Loucy (cell line): ENCODE results near the gene MC1R.
"Not testable (repeated sequence)": the region's sequence is repeated elsewhere in the genome, so short reads cannot be mapped to it uniquely, and the experiment has no call there.

ENCODE experiments used
- H2AFZ ChIP-seq: fragments of 200-600 bp; sonication (generic); 2 replicates; pipeline ENCODE4 v1.6.0; 2016; ENCODE audit warnings: antibody characterized with exemption, mild to moderate bottlenecking, low read length, moderate library complexity
- H3F3A ChIP-seq: fragments of 200-600 bp; 2 replicates; pipeline ENCODE4 v1.6.0; 2016; ENCODE audit warnings: antibody characterized with exemption, low read depth, mild to moderate bottlenecking
- H3K27me3 ChIP-seq: fragments of 200-600 bp; sonication (generic); 2 replicates; pipeline ENCODE4 v1.6.1; 2014; ENCODE audit warnings: low read length, mild to moderate bottlenecking; ENCODE audit not compliant: insufficient read depth, poor library complexity, severe bottlenecking
- H3K36me3 ChIP-seq: fragments of 200-600 bp; sonication (generic); 2 replicates; pipeline ENCODE4 v1.6.1; 2016; ENCODE audit warnings: low read length; ENCODE audit not compliant: insufficient read depth
- H3K4me1 ChIP-seq: fragments of 200-600 bp; sonication (generic); 2 replicates; pipeline ENCODE4 v1.5.1; 2014; ENCODE audit warnings: low read length, mild to moderate bottlenecking; ENCODE audit not compliant: insufficient read depth, poor library complexity, severe bottlenecking
- H3K4me2 ChIP-seq: fragments of 200-600 bp; sonication (generic); 2 replicates; pipeline ENCODE4 v1.6.0; 2014; ENCODE audit warnings: antibody characterized with exemption, low read length, low read depth, mild to moderate bottlenecking; ENCODE audit not compliant: poor library complexity, severe bottlenecking
- H3K4me3 ChIP-seq: fragments of 200-600 bp; sonication (generic); 2 replicates; pipeline ENCODE4 v1.5.1; 2014; ENCODE audit warnings: low read length, mild to moderate bottlenecking, mixed read lengths; ENCODE audit not compliant: poor library complexity, severe bottlenecking
- H3K79me2 ChIP-seq: fragments of 200-600 bp; sonication (generic); 2 replicates; pipeline ENCODE4 v1.6.1; 2014; ENCODE audit warnings: low read length; ENCODE audit not compliant: insufficient read depth
- H3K9ac ChIP-seq: fragments of 200-600 bp; sonication (generic); 2 replicates; pipeline ENCODE4 v1.6.0; 2014; ENCODE audit warnings: mild to moderate bottlenecking, low read depth, low read length, moderate library complexity; ENCODE audit not compliant: poor library complexity, severe bottlenecking
- H3K9me2 ChIP-seq: fragments of 200-600 bp; sonication (generic); replicated peaks from 2 replicates; pipeline ENCODE4 v1.6.1; 2016; ENCODE audit warnings: low read depth, low read length, mixed read lengths
- H3K9me3 ChIP-seq: fragments of 200-600 bp; sonication (generic); 2 replicates; pipeline ENCODE4 v1.6.1; 2014; ENCODE audit warnings: mild to moderate bottlenecking, antibody characterized with exemption, low read length, low read depth; ENCODE audit not compliant: insufficient read depth
- H4K20me1 ChIP-seq: fragments of 200-600 bp; sonication (generic); 2 replicates; pipeline ENCODE4 v1.6.0; 2014; ENCODE audit warnings: antibody characterized with exemption, low read length, mild to moderate bottlenecking; ENCODE audit not compliant: insufficient read depth, poor library complexity, severe bottlenecking
- EZH2phosphoT487 ChIP-seq: fragments of 200-600 bp; IDR thresholded peaks from 2 replicates; pipeline ENCODE4 v1.6.1; 2018; ENCODE audit warnings: antibody characterized with exemption, mild to moderate bottlenecking, moderate library complexity, borderline replicate concordance
- TF ChIP-seq, protein P1 (sequence below): fragments of 200-600 bp; sonication (generic); conservative IDR thresholded peaks from 2 replicates; pipeline ENCODE4 v1.5.1; 2014; ENCODE audit warnings: mild to moderate bottlenecking, antibody characterized with exemption, low read length

The MC1R gene

DNA sequence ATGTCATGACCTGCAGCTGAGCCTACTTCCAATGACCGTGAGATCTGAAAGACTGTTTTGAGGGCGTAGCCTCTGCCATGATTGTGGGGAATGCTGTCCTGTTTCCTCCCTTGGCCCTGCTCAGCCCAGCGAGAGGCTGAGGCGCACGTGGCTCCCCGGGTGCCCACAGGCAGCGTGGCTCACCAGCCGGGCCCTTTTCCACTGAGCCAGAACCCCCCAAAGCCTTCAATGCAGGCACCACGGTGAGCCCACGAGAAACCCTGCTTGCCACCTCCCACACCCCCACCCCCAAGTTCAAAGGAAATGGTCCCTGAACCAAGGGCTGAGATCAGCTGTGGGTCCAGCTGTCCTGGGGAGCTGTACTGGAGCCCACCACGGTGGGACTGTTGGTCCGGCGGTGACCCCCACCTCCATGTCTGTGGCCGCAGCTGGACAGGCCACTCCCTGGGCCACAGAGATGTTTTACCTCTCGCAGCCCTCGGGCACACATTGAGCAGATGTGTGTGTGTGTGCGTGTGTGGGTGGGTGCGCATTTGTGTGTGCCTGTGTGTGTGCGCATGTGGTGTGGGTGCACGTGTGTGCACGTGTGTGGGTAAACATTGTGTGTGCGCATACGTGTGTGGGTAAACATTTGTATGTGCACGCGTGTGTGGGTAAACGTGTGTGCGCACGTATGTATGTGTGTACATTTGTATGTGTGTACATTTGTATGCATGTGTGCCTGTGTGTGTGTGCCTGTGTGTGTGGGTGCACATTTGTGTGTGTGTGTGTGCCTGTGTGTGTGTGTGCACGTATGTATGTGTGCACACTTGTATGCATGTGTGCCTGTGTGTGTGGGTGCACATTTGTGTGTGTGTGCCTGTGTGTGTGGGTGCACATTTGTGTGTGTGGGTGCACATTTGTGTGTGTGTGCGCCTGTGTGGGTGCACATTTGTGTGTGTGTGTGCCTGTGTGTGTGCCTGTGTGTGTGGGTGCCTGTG is 5.0 kb upstream of the MC1R start:
- H3K4me3 ChIP-seq = no peak overlapping the region

DNA sequence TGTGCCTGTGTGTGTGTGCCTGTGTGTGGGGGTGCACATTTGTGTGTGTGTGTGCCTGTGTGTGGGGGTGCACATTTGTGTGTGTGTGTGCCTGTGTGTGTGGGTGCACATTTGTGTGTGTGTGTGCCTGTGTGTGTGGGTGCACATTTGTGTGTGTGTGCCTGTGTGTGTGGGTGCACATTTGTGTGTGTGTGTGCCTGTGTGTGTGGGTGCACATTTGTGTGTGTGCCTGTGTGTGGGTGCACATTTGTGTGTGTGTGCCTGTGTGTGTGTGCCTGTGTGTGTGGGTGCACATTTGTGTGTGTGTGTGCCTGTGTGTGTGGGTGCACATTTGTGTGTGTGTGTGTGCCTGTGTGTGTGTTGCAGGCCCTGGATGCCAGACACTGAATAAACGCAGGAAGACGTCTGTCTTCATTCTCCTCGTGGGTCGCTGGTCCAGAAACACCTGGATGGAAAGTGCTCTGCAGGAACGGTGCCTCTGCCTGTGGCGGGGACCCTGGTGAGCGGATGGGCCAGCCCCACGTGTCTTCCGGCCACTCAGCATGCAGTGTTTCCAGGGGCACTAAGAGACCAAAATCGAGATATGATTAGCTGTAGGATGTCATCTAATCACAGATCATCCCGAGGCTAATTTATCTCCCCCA is 3.9 kb upstream of the MC1R start:
- not testable (repeated sequence) for H3K4me3 ChIP-seq, H3K9me3 ChIP-seq, H3K9ac ChIP-seq, H3K36me3 ChIP-seq, H3F3A ChIP-seq, H3K4me2 ChIP-seq, H3K79me2 ChIP-seq, H3K27me3 ChIP-seq, H4K20me1 ChIP-seq, H3K9me2 ChIP-seq, H2AFZ ChIP-seq
- H3K4me1 ChIP-seq = peaks cover 20% of the 10 kb centered on the region

More for the DNA sequence above, 5.0 kb upstream of the MC1R start:
- Histone ChIP-seq H3F3A (no peaks in the 10 kb centered on the region), H3K36me3 (no peaks in the 10 kb centered on the region), H3K4me2 (no peak overlapping the region), H3K9me2 (no peaks in the 10 kb centered on the region), H3K4me1 (peaks cover 10% of the 10 kb centered on the region), H3K79me2 (no peaks in the 10 kb centered on the region), H3K9ac (no peak overlapping the region), H3K27me3 (no peaks in the 10 kb centered on the region), H4K20me1 (no peaks in the 10 kb centered on the region), H3K9me3 (no peaks in the 10 kb centered on the region), H2AFZ (no peak overlapping the region)
- TF ChIP-seq, protein P1, sequence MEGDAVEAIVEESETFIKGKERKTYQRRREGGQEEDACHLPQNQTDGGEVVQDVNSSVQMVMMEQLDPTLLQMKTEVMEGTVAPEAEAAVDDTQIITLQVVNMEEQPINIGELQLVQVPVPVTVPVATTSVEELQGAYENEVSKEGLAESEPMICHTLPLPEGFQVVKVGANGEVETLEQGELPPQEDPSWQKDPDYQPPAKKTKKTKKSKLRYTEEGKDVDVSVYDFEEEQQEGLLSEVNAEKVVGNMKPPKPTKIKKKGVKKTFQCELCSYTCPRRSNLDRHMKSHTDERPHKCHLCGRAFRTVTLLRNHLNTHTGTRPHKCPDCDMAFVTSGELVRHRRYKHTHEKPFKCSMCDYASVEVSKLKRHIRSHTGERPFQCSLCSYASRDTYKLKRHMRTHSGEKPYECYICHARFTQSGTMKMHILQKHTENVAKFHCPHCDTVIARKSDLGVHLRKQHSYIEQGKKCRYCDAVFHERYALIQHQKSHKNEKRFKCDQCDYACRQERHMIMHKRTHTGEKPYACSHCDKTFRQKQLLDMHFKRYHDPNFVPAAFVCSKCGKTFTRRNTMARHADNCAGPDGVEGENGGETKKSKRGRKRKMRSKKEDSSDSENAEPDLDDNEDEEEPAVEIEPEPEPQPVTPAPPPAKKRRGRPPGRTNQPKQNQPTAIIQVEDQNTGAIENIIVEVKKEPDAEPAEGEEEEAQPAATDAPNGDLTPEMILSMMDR = no peak
- no peak for TF ChIP-seq EZH2phosphoT487

DNA sequence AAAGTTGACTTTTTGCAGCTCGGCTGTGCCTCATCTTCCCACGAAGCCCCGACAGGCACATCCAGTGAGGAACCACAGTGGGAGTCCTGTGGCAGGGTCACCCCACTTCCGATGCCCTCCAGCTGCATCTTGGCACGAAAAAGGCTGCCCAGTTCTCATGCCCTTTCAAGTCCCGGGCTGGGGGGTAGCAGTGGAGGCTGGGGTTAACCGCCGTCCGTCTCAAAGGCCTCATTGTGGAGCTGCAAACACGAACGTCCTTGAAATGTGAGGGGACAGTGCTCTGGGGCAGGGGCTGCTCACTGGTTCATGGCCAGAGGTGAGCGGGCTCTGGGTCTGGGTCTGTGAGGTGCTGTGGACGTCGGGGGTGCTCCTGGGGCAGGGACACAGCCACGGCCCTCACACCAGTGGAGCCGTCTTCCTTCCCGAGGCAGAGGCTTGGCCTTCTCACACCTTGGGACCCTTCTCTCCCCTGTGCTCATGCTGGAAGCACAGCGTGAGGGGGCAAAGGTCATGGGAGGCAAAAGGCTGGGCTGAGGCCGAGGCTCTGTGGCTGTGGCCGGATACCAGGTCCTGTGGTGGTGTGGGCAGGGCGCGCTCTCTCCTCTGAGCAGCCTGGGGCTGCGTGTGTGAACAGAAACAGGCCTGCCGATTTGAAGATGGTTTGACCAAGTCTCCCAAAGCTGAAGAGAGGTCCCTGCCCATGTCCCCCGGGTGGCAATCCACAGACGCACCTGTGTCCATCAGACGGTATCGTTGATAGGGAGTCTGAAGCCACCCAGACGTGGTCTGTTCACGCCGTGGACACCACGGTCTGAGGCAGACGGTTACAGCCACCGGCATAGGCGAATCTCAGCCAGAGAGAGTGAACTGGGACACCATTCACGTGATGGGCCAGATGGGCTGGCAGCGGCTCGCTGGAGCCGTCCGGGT is 3.1 kb upstream of the MC1R start:
- no peak overlapping the region for H3K9ac ChIP-seq
- no peak overlapping the region for H3K4me3 ChIP-seq
- H3K27me3 ChIP-seq = no peaks in the 10 kb centered on the region
- H3K9me2 ChIP-seq = no peaks in the 10 kb centered on the region
- no peak for TF ChIP-seq EZH2phosphoT487
- TF ChIP-seq, protein P1 = no peak
- no peak overlapping the region for H3K4me2 ChIP-seq
- no peak overlapping the region for H2AFZ ChIP-seq
- no peaks in the 10 kb centered on the region for H3K36me3 ChIP-seq
- no peaks in the 10 kb centered on the region for H3K9me3 ChIP-seq
- H4K20me1 ChIP-seq = no peaks in the 10 kb centered on the region
- H3F3A ChIP-seq = no peaks in the 10 kb centered on the region
- H3K4me1 ChIP-seq = peaks cover 26% of the 10 kb centered on the region
- peaks cover 16% of the 10 kb centered on the region; the same call in 1 of the 2 replicates for H3K79me2 ChIP-seq
